Testis (tissue), 2 donors: ENCODE data around the gene GPR108.

Experiments
- CTCF ChIP-seq, 3 experiments: fragments of 450-650 bp in 2 of 3; fragments of 200-600 bp in 1 of 3; sonication (generic) in 1 of 3; IDR thresholded peaks; one replicate each; pipeline ENCODE4 v1.5.1; 2016 to 2019; ENCODE audit warnings: antibody characterized with exemption in 3 of 3, mild to moderate bottlenecking in 2 of 3, moderate library complexity in 1 of 3
- POLR2A ChIP-seq: fragments of 450-650 bp; IDR thresholded peaks from one replicate; pipeline ENCODE4 v1.6.1; 2017; ENCODE audit warnings: antibody characterized with exemption, mild to moderate bottlenecking, moderate library complexity

GRCh38 chr19:6685482-6685881, 51.9 kb downstream of the GPR108 start:
- TF ChIP-seq POLR2A (no peak), CTCF (IDR thresholded peaks at IDR 0.05) (no peak)
